ENCODE data around the gene NR1I3.
"Not testable (repeated sequence)": the region's sequence is repeated elsewhere in the genome, so short reads cannot be mapped to it uniquely, and the experiment has no call there.

NR1I3 gene

DNA sequence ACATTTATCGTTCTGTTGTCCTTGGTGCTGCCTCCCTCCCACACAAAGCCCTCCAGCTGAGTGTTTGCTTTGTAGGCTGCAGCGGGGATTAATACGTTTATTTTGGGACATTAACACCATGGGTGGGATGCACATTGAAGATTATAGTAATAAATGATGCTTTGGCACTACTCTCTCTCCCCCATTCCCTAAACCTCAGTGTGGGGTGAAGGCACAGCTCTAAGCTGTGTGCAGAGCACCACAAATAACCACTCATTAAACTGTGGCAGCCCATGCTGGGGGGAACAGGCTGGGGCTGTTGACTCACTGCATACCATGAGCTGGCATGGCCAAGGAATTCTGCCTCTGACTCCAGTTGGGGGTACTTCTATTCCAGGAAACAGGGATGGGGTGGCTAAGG is 28.2 kb upstream of the NR1I3 start:
- Histone ChIP-seq H3K36me3 (ENCODE audit: insufficient read depth, low read length) (no peaks in the 10 kb centered on the region), H3K27ac (no peak overlapping the region), H3K9ac (ENCODE audit: insufficient read length) (no peak overlapping the region), H3K9me3 (ENCODE audit: low read depth, low read length) (no peaks in the 10 kb centered on the region), H3K4me3 (no peak overlapping the region)
- no peak for DNase-seq (ENCODE audit: low read depth, low spot score)
- TF ChIP-seq EZH2 (IDR thresholded peaks at IDR 0.05) (no peak), FOXP2 (optimal IDR thresholded peaks at IDR 0.05; ENCODE audit: control extremely low read depth, extremely low read length, insufficient read depth) (no peak), POLR2AphosphoS5 (IDR thresholded peaks at IDR 0.05; ENCODE audit: borderline replicate concordance, low read depth, low read length) (no peak)

DNA sequence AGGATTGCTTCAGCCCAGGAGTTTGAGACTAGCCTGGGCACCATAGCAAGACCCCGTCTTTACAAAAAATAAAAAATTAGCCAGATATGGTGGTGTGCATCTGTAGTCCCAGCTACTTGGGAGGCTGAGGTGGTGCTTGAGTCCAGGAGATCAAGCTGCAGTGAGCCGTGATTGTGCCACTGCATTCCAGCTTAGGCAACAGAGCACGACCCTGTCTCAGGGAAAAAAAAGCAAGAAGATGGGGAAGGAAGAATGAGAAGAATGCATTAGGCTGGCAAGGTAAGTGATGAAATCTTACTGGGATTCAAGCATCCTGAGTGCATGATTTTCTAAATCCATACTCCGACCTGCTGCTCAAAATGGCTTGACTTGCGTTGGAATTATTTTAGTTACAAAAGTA is 27.3 kb upstream of the NR1I3 start:
- TF ChIP-seq FOXP2 (optimal IDR thresholded peaks at IDR 0.05; ENCODE audit: control extremely low read depth, extremely low read length, insufficient read depth) (no peak), POLR2AphosphoS5 (IDR thresholded peaks at IDR 0.05; ENCODE audit: borderline replicate concordance, low read depth, low read length) (no peak), EZH2 (IDR thresholded peaks at IDR 0.05) (no peak)
- Histone ChIP-seq H3K27ac (no peak overlapping the region), H3K9me3 (ENCODE audit: low read depth, low read length) (no peaks in the 10 kb centered on the region), H3K4me3 (no peak overlapping the region), H3K36me3 (ENCODE audit: insufficient read depth, low read length) (no peaks in the 10 kb centered on the region), H3K9ac (ENCODE audit: insufficient read length) (no peak overlapping the region)
- DNase-seq (ENCODE audit: low read depth, low spot score): no peak

DNA sequence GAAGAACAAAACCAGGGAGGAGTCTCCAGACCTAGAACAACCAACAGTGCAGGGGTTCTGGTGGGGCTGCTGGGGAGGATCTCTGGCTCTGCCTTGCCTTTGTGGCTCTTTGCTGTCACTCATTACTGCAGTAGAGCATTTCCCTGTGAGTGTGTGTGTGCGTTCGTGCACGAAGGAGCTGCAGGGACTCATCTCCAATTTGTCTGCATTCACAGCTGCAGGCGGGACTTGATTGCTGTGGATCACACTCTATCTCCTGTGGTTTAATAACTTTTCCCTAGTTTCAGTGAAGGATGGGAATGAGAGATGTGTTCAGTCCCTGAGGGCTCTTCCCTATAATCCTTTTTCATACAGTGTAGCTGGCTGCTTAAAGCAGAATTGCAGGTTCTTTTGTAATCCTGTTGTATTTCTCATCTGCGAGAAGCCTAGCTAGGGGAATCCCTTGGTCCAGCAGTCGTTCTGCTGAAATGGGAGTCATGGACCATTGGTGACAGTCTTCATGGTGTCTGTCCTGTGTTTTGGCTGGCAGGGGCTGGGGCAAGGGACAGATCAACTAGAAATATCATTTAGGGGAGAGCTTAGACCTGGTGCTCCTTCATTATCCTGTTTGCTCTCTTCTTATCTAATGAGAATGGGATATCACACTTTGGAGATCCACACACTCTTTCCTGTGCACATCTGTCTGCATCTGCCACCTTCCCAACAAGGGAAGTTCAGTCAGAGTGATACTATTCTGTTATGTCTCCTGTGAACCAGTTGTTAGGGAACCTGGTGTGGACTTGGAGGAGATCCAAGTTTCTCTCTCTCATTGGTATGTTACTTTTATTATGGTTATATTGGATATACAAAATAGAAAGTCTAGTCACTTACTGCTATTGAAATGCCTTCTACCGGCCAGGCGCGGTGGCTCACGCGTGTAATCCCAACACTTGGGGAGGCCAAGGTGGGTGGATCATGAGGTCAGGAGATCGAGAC is 23.5 kb upstream of the NR1I3 start:
- Histone ChIP-seq H3K36me3 (ENCODE audit: insufficient read depth, low read length) (no peaks in the 10 kb centered on the region), H3K27ac (no peak overlapping the region), H3K9ac (ENCODE audit: insufficient read length) (no peak overlapping the region), H3K4me3 (no peak overlapping the region), H3K9me3 (ENCODE audit: low read depth, low read length) (no peaks in the 10 kb centered on the region)
- TF ChIP-seq FOXP2 (optimal IDR thresholded peaks at IDR 0.05; ENCODE audit: control extremely low read depth, extremely low read length, insufficient read depth): no peak
- TF ChIP-seq EZH2 (IDR thresholded peaks at IDR 0.05): no peak
- no peak for TF ChIP-seq POLR2AphosphoS5 (IDR thresholded peaks at IDR 0.05; ENCODE audit: borderline replicate concordance, low read depth, low read length)
- no peak for DNase-seq (ENCODE audit: low read depth, low spot score)

DNA sequence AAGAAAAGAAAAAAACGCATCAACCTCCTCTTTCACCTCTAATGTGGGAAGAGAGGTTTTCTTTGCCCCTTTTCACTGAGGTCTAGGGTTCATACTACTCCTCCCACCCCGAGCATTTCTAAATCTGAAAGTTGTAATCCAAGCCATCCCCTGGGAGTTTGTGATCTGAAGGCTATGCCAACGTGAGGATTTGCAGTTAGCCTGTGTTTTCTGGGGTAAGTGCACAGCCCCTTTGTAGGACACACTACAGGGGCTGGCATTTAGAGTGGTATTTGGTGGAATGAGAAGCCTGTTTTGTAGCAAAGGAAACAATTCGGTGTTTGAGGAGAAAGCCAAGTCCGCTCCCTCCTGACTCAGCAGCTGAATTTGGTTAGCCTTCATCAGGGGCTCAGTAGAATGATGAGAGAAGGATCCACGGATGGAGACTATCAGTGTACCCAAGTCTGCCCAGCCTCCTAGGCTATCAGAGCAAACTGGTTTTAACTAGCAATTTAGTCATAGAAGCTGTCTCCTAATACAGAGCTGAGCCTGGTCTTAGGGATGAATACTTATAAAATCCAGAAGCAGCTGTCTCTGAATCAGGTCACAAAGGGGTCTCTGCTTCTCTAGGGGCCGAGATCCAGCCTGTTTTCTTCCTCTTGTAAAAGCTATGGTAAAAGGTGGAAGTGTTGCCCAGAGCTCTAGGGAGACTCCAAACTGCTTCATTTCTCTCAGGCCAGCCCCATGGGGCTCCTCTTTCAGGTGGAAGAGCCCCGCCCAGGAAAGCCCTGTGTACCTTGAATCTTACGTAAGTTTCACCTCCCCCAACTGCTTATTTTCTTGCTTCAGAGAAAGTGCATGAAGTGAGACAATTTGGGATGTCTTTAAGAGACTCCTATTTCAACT is 22.6 kb upstream of the NR1I3 start:
- DNase-seq (ENCODE audit: low read depth, low spot score): no peak
- Histone ChIP-seq H3K4me3 (no peak overlapping the region), H3K27ac (no peak overlapping the region), H3K9ac (ENCODE audit: insufficient read length) (no peak overlapping the region), H3K9me3 (ENCODE audit: low read depth, low read length) (no peaks in the 10 kb centered on the region), H3K36me3 (ENCODE audit: insufficient read depth, low read length) (no peaks in the 10 kb centered on the region)
- TF ChIP-seq FOXP2 (optimal IDR thresholded peaks at IDR 0.05; ENCODE audit: control extremely low read depth, extremely low read length, insufficient read depth) (no peak), POLR2AphosphoS5 (IDR thresholded peaks at IDR 0.05; ENCODE audit: borderline replicate concordance, low read depth, low read length) (no peak), EZH2 (IDR thresholded peaks at IDR 0.05) (no peak)

DNA sequence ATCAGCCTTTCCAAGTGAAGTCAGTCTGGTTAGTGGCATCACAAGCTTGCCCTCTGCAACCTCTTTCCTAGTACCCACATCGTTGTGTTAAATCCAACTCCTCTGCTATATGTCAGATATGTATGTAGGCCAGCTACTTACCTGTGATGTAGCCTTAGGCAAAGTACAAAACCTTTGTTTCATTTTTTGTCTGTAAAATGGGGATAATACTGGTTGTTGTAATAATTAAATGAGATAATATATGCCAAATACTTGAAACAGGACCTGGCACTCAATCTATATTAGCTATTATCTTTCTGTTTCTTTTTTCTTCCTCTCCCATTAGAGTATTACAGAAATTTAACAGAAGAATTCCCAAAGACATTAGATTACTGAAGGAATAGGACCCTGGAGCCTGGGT is 21.8 kb upstream of the NR1I3 start:
- H3K36me3 ChIP-seq (ENCODE audit: insufficient read depth, low read length): no peaks in the 10 kb centered on the region
- DNase-seq (ENCODE audit: low read depth, low spot score): no peak
- H3K9ac ChIP-seq (ENCODE audit: insufficient read length): no peak overlapping the region
- no peak overlapping the region for H3K27ac ChIP-seq
- H3K9me3 ChIP-seq (ENCODE audit: low read depth, low read length): no peaks in the 10 kb centered on the region
- TF ChIP-seq EZH2 (IDR thresholded peaks at IDR 0.05) (no peak), POLR2AphosphoS5 (IDR thresholded peaks at IDR 0.05; ENCODE audit: borderline replicate concordance, low read depth, low read length) (no peak), FOXP2 (optimal IDR thresholded peaks at IDR 0.05; ENCODE audit: control extremely low read depth, extremely low read length, insufficient read depth) (no peak)
- H3K4me3 ChIP-seq: no peak overlapping the region

DNA sequence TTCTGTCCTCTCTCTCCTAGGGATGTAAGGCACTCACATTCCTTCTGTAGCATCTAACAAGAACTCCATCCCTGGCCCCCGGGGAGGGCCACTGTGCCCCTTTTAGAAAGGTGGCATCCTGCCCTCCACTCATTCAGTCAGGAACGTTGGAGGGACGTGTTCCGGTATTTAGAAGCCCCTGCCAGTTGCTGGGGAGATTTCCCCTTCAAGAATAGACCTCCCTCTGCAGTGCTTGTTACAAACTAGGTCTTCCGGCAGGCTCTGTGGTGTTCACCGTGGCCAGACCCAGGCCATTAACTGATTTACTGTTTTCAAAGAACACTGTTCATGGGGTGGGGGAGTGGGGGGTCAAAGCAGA is 21.3 kb upstream of the NR1I3 start:
- no peak for DNase-seq (ENCODE audit: low read depth, low spot score)
- no peaks in the 10 kb centered on the region for H3K9me3 ChIP-seq (ENCODE audit: low read depth, low read length)
- H3K27ac ChIP-seq: no peak overlapping the region
- H3K4me3 ChIP-seq: no peak overlapping the region; the same call in 1 of the 2 replicates
- no peaks in the 10 kb centered on the region for H3K36me3 ChIP-seq (ENCODE audit: insufficient read depth, low read length)
- TF ChIP-seq FOXP2 (optimal IDR thresholded peaks at IDR 0.05; ENCODE audit: control extremely low read depth, extremely low read length, insufficient read depth): no peak
- no peak for TF ChIP-seq POLR2AphosphoS5 (IDR thresholded peaks at IDR 0.05; ENCODE audit: borderline replicate concordance, low read depth, low read length)
- TF ChIP-seq EZH2 (IDR thresholded peaks at IDR 0.05): no peak
- H3K9ac ChIP-seq (ENCODE audit: insufficient read length): no peak overlapping the region

DNA sequence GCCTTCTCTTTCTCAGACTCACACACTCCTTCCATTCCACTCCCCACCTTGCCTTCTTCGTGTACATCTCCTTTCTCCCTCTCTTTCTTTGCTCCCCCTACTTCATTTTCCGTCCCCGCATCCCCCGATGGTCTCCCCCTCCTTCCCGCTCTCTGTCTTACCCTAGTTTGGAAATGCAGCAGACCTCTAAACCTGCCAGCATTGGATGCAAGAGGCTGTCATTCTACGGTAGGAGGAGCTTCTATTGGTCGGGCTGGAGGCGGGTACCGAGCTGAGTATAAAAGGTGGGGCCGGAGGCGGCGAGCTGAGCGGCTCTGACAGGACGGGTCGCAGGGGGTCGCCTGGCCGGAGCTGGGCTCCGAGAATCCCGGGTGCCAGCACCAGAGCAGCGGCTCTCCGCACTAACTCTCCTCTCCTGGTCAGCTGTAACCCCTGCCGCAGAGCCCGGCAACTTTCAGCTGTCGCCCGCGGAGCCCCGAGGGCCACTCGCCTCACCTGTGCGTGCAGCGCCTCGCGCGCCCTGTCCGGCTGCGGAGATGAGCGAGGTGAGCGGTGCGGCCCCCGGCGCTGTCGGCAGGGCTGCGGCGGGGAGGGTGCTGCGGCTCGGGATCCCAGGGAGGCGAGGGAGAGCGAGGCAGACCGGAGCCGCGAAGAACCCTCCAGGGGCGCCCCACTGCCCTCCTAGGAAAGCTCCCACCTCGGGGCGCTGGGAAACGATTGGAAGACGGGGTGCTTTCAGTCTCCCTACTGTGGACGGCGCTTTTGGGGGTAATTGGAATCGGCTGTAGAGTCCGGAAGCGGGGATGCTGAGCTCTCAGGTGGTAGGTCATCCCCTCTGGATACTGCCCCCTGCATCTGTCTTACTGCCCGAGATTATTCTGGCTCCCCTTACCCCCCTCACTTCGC is 20.7 kb upstream of the NR1I3 start, which contains the start of gene PCP4L1:
TSS of gene PCP4L1 (plus strand) at position 307 of the 906 bp plus-strand sequence. CDS start at position 537, 230 bp downstream.
- no peak for DNase-seq (ENCODE audit: low read depth, low spot score)

DNA sequence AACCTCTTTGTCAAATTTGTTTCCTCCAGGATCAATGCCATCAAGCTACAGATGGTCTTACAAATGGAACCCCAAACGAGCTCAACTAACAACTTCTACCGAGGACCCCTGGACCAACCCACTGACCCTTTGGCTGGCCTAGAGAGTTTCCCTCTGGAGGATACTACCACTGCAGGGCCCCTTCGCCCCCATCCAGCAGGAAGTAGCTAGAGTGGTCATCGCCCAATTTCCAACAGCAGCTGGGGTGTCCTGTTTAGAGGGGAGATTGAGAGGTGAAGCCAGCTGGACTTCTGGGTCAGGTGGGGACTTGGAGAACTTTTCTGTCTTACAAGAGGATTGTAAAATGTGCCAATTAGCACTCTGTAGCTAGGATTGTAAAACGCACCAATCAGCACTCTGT is 19.1 kb upstream of the NR1I3 start:
- not testable (repeated sequence) for H3K9me3 ChIP-seq (ENCODE audit: low read depth, low read length); H3K36me3 ChIP-seq (ENCODE audit: insufficient read depth, low read length); H3K27ac ChIP-seq; H3K9ac ChIP-seq (ENCODE audit: insufficient read length); DNase-seq (ENCODE audit: low read depth, low spot score); H3K4me3 ChIP-seq

More for the DNA sequence above, 20.7 kb upstream of the NR1I3 start, which contains the start of gene PCP4L1:
- Histone ChIP-seq H3K36me3 (ENCODE audit: insufficient read depth, low read length) (no peaks in the 10 kb centered on the region), H3K9me3 (ENCODE audit: low read depth, low read length) (no peaks in the 10 kb centered on the region), H3K9ac (ENCODE audit: insufficient read length) (no peak within 1 kb of the TSS), H3K27ac (no peak within 1 kb of the TSS), H3K4me3 (peak within 1 kb of the TSS; percentile 57)
- TF ChIP-seq POLR2AphosphoS5 (IDR thresholded peaks at IDR 0.05; ENCODE audit: borderline replicate concordance, low read depth, low read length) (no peak), EZH2 (IDR thresholded peaks at IDR 0.05) (peak; percentile 55), FOXP2 (optimal IDR thresholded peaks at IDR 0.05; ENCODE audit: control extremely low read depth, extremely low read length, insufficient read depth) (no peak)

DNA sequence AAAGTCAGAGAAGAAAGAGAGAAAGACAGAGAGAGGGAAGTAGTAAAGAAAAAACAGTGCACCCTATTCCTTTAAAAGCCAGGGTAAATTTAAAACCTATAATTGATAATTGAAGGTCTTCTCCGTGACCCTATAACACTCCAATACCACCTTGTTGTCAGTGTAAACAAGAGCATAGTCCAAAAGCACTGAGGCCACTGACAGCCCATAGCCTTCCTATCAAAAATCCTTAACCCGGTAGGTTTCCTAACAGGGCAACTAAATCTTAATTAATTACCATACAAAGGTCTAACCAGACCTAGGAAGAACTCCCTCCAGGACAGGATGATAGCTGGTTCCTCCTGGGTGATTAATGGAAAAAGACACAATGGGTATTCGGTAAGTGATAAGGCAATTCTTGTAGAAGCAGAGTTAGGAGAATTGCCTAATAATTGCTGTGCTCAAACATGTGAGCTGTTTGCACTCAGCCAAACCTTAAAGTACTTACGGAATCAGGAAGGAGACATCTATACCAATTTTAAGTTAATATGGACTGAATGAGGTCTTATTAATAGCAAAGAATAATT is 18.0 kb upstream of the NR1I3 start:
- not testable (repeated sequence) for H3K27ac ChIP-seq; H3K36me3 ChIP-seq (ENCODE audit: insufficient read depth, low read length); DNase-seq (ENCODE audit: low read depth, low spot score); H3K9ac ChIP-seq (ENCODE audit: insufficient read length); H3K4me3 ChIP-seq; H3K9me3 ChIP-seq (ENCODE audit: low read depth, low read length)

DNA sequence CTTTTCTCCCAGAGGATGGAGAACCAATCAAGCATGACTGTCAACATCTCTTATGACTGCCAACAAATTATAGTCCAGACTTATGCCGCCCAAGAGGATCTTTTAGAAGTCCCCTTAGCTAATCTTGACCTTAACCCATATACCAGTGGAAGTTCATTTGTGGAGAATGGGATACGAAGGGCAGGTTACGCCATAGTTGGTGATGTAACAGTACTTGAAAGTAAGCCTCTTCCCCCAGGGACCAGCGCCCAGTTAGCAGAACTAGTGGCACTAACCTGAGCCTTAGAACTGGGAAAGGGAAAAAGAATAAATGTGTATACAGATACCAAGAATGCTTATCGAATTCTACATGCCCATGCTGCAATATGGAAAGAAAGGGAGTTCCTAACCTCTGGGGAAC is 17.3 kb upstream of the NR1I3 start:
- DNase-seq (ENCODE audit: low read depth, low spot score); H3K9me3 ChIP-seq (ENCODE audit: low read depth, low read length); H3K4me3 ChIP-seq; H3K36me3 ChIP-seq (ENCODE audit: insufficient read depth, low read length); H3K27ac ChIP-seq; H3K9ac ChIP-seq (ENCODE audit: insufficient read length): not testable (repeated sequence)
